NK-92 treated with Interleukin-12 subunit alpha and Interleukin-12 subunit beta, amount 100 ng/mL, for 24 hours (cell line): ENCODE results near the gene ACADSB.

ENCODE experiments used
- DNase-seq: peaks from one replicate; lab custom pipeline; 2025; lab: John Stamatoyannopoulos, UW

ACADSB gene

DNA sequence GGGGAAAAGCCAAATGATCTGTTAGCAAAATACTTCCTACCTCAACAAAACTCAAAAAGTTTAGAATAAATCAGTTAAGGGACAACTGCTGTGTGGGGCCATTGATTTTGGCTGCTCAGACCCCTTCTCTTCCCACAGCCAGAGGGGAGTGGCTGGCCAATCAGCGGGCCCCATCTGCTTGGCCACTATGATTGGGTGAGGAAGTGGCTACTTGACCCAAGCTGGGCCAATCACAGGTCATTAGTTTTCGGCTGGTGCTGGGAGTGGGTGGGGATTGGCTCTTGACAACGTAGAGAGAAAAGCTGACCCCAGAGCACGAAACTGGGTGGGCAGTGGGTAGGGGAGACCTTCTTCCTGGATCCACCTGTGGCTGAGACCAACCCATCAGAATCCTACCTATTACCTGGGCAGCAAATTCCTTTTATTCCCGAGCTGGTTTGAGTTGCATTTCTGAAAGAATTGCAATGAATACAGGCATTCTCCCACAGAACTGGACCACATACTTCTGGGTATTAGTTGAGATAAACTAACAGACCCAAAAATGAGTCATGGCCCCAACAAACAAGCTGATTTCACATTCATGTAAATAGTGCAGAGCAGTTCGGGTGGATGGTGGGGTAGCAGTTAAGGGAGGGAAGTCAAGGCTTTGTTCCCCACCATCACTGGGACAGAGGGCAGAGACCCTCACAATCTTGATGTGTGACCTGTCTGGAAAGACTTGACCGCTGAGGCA is 91.4 kb downstream of the ACADSB start:
- DNase-seq = no peak

- DNase-seq = no peak
Measured at GRCh38 chr10:123101872-123102271, 93.1 kb downstream of the ACADSB start.

DNA sequence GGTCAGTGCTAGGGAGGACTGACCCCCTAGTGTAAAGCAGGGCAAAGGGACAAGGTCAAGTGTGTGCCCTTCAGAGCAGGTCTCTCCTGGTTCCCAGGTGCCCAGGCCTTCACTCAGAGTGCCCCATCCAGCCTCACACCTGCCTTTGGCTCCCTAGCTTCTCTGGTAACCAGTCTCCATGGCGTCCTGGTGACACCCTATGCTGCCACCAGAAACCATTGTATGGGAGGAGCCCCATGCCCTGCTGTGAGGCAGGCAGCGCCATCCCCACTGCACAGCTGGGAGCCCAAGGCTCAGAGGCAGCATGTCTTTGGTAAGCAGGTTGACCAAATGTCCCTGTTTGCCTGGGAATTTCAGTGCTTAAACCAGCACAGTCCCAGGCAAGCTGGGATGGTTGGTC is 93.9 kb downstream of the ACADSB start:
- no peak for DNase-seq

DNA sequence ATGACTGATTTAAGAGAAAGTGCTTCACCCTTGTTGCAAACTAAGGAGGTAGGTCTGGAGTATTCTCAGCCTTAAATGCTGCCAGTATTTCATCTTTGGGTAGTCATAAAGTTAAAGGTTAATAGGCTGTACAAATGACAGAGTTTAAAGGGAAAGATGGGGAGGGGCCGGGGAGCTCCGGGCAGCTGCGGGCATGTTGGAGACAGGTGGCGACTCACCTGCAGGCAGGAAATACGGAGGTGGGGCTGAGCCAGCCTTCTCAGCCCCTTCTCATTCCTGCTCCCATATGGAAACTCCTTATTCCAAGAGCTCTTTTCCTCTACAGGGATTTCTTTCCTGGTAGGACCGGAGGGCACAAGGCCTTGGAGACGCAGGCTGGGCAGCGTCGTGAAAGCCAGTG is 95.1 kb downstream of the ACADSB start:
- DNase-seq = no peak
